CD4-positive, alpha-beta T cell (primary cell): Measurements from ENCODE around the gene KCNK3. TPM values are rescaled to one million over a fixed set of nuclear protein-coding genes. Genes with fewer than 3 reads are reported as not detected.

Experiments used
- ATAC-seq: fragments of 200-7000 bp; cut with Tn5 transposase; one replicate; pipeline ENCODE4 v1.10.0; 2022; ENCODE audit warnings: mild to moderate bottlenecking; ENCODE audit not compliant: poor library complexity
- CTCF ChIA-PET: fragments of 350-600 bp; sonication (Branson Sonifier 250); formaldehyde crosslinking; loops from one replicate; lab custom pipeline; 2021; ENCODE audit warnings: antibody characterized with exemption, inconsistent platforms; lab: Charles Lee
- POLR2A ChIA-PET: fragments of 350-600 bp; sonication (Branson Sonifier 250); formaldehyde crosslinking; loops from one replicate; lab custom pipeline; 2021; ENCODE audit warnings: antibody characterized with exemption, inconsistent platforms; lab: Charles Lee
- DNase-seq, 14 experiments: peaks; one replicate each; pipeline ENCODE4 v3.0.0-alpha.2; 2013 to 2020; ENCODE audit warnings: mixed read lengths in 2 of 14
- H3K27ac ChIP-seq, 2 donors: one replicate each; pipeline versions ENCODE4 v1.5.1 to v1.7.0; 2013; ENCODE audit warnings: low read length in 2 of 2, low read depth in 1 of 2, mild to moderate bottlenecking in 1 of 2
- H3K27me3 ChIP-seq, 2 experiments: 1 replicate in 1 of 2; 2 replicates in 1 of 2; pipeline versions ENCODE4 v1.6.1 to v1.7.0; 2013; ENCODE audit warnings: low read length in 2 of 2, control low read depth in 1 of 2, mild to moderate bottlenecking in 1 of 2, moderate library complexity in 1 of 2; ENCODE audit not compliant: insufficient read depth in 2 of 2, control insufficient read depth in 1 of 2
- H3K36me3 ChIP-seq: one replicate; pipeline ENCODE4 v1.6.1; 2013; ENCODE audit warnings: low read length, control low read depth; ENCODE audit not compliant: insufficient read depth
- H3K4me1 ChIP-seq: one replicate; pipeline ENCODE4 v1.6.1; 2013; ENCODE audit warnings: low read length, control low read depth; ENCODE audit not compliant: insufficient read depth
- H3K4me3 ChIP-seq: one replicate; pipeline ENCODE4 v1.5.1; 2013; ENCODE audit warnings: mild to moderate bottlenecking, low read length, moderate library complexity
- H3K9me3 ChIP-seq, 2 experiments: 1 replicate in 1 of 2; 2 replicates in 1 of 2; pipeline versions ENCODE4 v1.6.1 to v1.7.0; 2013; ENCODE audit warnings: low read length in 2 of 2, mild to moderate bottlenecking in 2 of 2, control low read depth in 1 of 2, moderate library complexity in 1 of 2; ENCODE audit not compliant: control insufficient read depth in 1 of 2, insufficient read depth in 1 of 2
- H3K27ac Mint-ChIP-seq: one replicate; pipeline ENCODE4 v1.8.0; 2020; ENCODE audit warnings: mixed read lengths
- H3K27me3 Mint-ChIP-seq: one replicate; pipeline ENCODE4 v1.8.0; 2021; ENCODE audit warnings: mixed read lengths
- H3K36me3 Mint-ChIP-seq: one replicate; pipeline ENCODE4 v1.8.0; 2021; ENCODE audit warnings: low read depth, mixed read lengths
- H3K4me1 Mint-ChIP-seq: one replicate; pipeline ENCODE4 v1.8.0; 2021; ENCODE audit warnings: low read depth, mixed read lengths
- H3K4me3 Mint-ChIP-seq: one replicate; pipeline ENCODE4 v1.8.0; 2020; ENCODE audit warnings: mild to moderate bottlenecking, mixed read lengths
- H3K9me3 Mint-ChIP-seq: one replicate; pipeline ENCODE4 v1.8.0; 2020; ENCODE audit warnings: mixed read lengths
- CTCF ChIP-seq: fragments of 200-600 bp; IDR thresholded peaks from one replicate; pipeline ENCODE4 v1.8.0; 2022; ENCODE audit warnings: antibody characterized with exemption, mild to moderate bottlenecking
- intact Hi-C, 2 experiments: fragments of 100-400 bp; cut with DNase I in 1 of 2; cut with micrococcal nuclease in 1 of 2; formaldehyde crosslinking; loops; one replicate each; pipeline versions ENCODE4 v1.15.1 to v1.9.0; 2023 to 2025; cut with DNase I, micrococcal nuclease
- total RNA-seq, 174 experiments: library from RNA in 2 of 174; stranded (reverse) in 2 of 174; gene quantifications; one replicate each; pipeline ENCODE4 v1.2.3 and lab custom pipeline; 2021 to 2026

The KCNK3 gene
- total RNA-seq, 2 experiments from 2014 or later: not detected

GRCh38 chr2:26706093-26706492 lies 13.6 kb downstream of the KCNK3 start:
- intact Hi-C loops: no loop called here
- H3K4me1 ChIP-seq: no peaks in the 10 kb centered on the region
- no peak overlapping the region for H3K27ac ChIP-seq
- H3K9me3 ChIP-seq: no peaks in the 10 kb centered on the region
- ChIA-PET CTCF (no interaction called here), POLR2A (no interaction called here)
- no peak overlapping the region for H3K4me3 ChIP-seq
- H3K4me3 Mint-ChIP-seq: no peak overlapping the region
- no peak for ATAC-seq
- H3K27me3 ChIP-seq: peaks cover 0 to 4% of the 10 kb centered on the region in 2 experiments
- DNase-seq: no peak
- H3K27me3 Mint-ChIP-seq: no peaks in the 10 kb centered on the region
- no peaks in the 10 kb centered on the region for H3K36me3 Mint-ChIP-seq
- H3K36me3 ChIP-seq: no peaks in the 10 kb centered on the region
- no peak for TF ChIP-seq CTCF
- H3K4me1 Mint-ChIP-seq: no peaks in the 10 kb centered on the region
- H3K9me3 Mint-ChIP-seq: no peaks in the 10 kb centered on the region
- no peak overlapping the region for H3K27ac Mint-ChIP-seq

- Mint-ChIP-seq H3K4me3 (no peak overlapping the region), H3K27me3 (no peaks in the 10 kb centered on the region), H3K36me3 (no peaks in the 10 kb centered on the region), H3K27ac (no peak overlapping the region), H3K9me3 (no peaks in the 10 kb centered on the region), H3K4me1 (no peaks in the 10 kb centered on the region)
- ChIA-PET CTCF (no interaction called here), POLR2A (no interaction called here)
- intact Hi-C loops: no loop called here
- no peak for TF ChIP-seq CTCF
- Histone ChIP-seq H3K27me3 (peaks cover 0 to 2% of the 10 kb centered on the region in 2 experiments), H3K4me1 (no peaks in the 10 kb centered on the region), H3K27ac (no peak overlapping the region), H3K36me3 (no peaks in the 10 kb centered on the region), H3K4me3 (no peak overlapping the region), H3K9me3 (no peaks in the 10 kb centered on the region)
- DNase-seq (no peak), ATAC-seq (no peak)
Observed at GRCh38 chr2:26706616-26707473, 14.3 kb downstream of the KCNK3 start.

- Mint-ChIP-seq H3K27me3 (no peaks in the 10 kb centered on the region), H3K36me3 (no peaks in the 10 kb centered on the region), H3K9me3 (no peaks in the 10 kb centered on the region), H3K27ac (no peak overlapping the region), H3K4me1 (no peaks in the 10 kb centered on the region), H3K4me3 (no peak overlapping the region)
- Histone ChIP-seq H3K27ac (no peak overlapping the region), H3K4me3 (no peak overlapping the region), H3K9me3 (no peaks in the 10 kb centered on the region), H3K27me3 (peaks cover 0 to 2% of the 10 kb centered on the region in 2 experiments), H3K36me3 (no peaks in the 10 kb centered on the region), H3K4me1 (no peaks in the 10 kb centered on the region)
- TF ChIP-seq CTCF: no peak
- intact Hi-C loops: no loop called here
- DNase-seq: no peak
- ChIA-PET CTCF (no interaction called here), POLR2A (no interaction called here)
- no peak for ATAC-seq
Observed at GRCh38 chr2:26707747-26708146, 15.2 kb downstream of the KCNK3 start.
